ENCODE results near the gene DNAJB2. TPM values are rescaled to one million over a fixed set of nuclear protein-coding genes. Genes with fewer than 3 reads are reported as not detected.
"Not testable (repeated sequence)": the region's sequence is repeated elsewhere in the genome, so short reads cannot be mapped to it uniquely, and the experiment has no call there.

Gene DNAJB2
- polyA plus RNA-seq, 1 donor from 2014 or later: 7.8 TPM

DNA sequence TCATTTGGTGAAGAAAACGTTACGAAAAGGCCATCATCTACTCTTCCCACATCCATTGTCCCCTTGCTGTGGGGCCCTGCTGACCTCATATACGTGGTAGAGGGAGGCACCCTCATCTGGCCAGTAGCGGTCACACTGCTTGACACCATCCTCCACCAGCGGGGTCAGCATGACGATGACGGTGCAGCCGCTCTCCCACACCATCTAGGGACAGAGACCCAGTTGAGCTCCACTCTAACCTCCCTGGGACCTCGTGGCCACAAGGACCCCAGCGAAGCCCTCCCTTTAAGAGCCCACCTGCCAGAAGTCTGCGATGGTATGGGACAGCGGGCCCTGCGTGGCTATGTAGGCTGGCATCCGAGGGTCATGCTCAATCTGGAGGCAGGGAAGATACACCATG lies 17.0 kb downstream of the DNAJB2 start:
- peak overlapping the region in 1 of 4 donors; percentile 31 for H3K4me3 Mint-ChIP-seq
- H3K36me3 Mint-ChIP-seq: no peaks in the 10 kb centered on the region
- H3K27me3 Mint-ChIP-seq: peaks cover 6% of the 10 kb centered on the region
- H3K9me3 Mint-ChIP-seq: no peaks in the 10 kb centered on the region
- peaks cover 6 to 11% (median 7%) of the 10 kb centered on the region in 3 donors for H3K4me1 Mint-ChIP-seq
- H3K27ac Mint-ChIP-seq: no peak overlapping the region

DNA sequence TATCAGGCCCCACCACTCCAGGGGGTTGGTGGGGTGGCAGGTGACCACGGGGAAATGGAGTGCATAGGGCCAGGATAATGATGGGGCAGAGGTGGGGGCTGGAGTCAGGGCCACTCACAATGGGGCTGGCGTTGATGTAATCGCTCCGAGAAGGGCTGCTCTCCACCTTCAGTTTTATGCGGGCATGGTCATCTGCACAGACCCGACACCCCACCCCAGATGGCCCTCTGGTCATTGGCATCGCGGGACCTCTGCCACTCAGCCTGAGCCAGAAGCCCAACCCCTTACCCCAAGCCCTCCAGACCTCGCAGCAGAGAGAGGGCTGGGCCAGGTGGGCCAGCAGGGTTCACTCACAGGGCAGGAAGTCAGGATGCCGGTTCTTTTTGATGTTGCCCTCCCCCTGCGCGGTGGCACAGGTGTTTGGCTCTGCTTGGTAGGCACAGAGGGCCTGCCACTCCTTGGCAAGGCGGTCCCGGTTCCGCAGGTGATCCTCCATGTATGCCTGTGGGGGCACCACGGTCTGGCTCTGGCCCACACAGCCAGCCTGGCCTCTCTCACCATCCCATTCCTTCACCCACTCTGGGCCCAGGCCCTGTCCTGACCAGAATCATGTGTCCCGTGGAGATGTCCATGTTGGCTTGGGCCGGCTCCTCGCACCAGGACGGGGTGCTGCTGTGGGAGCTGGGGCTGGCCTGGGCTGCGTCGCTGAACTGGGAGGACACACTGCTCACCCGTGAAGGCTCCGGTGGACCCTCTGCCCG lies 17.6 kb downstream of the DNAJB2 start:
- Mint-ChIP-seq H3K4me1 (peaks cover 6 to 11% (median 7%) of the 10 kb centered on the region in 3 donors), H3K9me3 (no peaks in the 10 kb centered on the region), H3K36me3 (no peaks in the 10 kb centered on the region), H3K27ac (no peak overlapping the region), H3K4me3 (no peak overlapping the region), H3K27me3 (peaks cover 13% of the 10 kb centered on the region)

DNA sequence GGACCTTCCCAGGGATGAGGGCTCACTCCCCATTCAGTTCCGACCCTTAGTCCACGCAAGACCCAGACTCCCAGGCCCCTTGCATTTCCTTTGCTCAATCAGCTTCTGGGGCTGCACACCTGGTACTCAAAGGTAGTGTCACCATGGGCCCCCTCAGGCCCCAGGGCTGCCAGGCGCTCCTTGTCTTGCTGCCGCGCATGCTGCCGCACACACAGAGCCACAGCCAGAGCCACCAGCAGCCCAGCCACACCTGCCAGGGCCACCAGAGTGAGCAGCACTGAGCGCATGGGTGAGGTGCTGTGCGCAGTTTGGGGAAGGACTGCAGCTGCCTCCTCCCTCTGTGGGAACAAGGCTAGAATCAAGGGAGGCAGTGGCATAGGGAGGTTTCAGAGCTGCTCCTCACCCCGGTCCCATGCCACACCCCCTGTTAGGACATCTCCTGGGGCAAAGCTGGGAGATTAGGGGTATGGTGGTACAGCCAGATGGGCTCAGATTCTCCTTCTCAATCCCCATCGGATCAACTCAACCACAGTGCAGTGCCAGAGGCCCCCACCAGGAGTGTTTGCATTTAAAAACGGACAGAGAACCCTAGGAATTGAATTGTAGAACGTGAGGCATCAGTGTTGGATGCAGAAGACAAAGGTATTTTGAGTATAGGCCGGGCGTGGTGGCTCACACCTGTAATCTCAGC lies 18.7 kb downstream of the DNAJB2 start:
- Mint-ChIP-seq H3K4me3 (peak overlapping the region in 1 of 4 donors; percentile 37), H3K4me1 (peaks cover 6 to 11% (median 7%) of the 10 kb centered on the region in 3 donors), H3K9me3 (no peaks in the 10 kb centered on the region), H3K27ac (peak overlapping the region in 1 of 3 donors; percentile 77), H3K36me3 (no peaks in the 10 kb centered on the region), H3K27me3 (peaks cover 16% of the 10 kb centered on the region)

DNA sequence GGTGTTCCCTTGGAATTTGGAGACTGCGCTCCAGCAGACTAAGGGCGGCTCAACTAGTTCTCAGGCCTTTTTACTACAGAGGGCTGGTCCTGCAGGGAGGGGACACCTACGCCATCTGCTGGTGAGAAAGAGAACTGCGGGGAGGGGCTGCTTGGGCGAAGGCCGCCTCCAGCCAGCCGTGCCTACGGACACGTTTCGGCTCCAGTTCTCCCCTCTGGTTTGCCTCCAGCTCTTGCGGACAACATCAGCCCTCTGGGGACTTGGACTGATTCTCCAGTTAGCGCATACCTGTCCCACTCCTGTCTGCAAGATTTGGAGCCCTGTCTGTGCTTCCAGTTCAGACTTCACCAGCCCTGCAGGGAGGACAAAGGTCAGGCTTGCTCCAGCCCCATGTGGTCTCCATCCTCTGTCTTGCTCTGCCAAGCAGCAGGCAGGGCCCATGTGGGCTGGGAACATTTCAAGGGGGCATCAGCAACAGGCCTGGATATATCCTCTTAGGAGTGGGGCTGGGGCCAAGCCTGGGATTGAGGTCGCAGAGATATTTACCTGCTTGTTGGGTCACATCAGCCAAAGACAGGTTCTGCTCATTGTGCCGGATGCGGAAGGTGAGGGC lies 19.7 kb downstream of the DNAJB2 start:
- Mint-ChIP-seq H3K27me3 (peaks cover 16% of the 10 kb centered on the region), H3K27ac (peak overlapping the region in 1 of 3 donors; percentile 56), H3K36me3 (no peaks in the 10 kb centered on the region), H3K4me1 (peaks cover 6 to 11% (median 7%) of the 10 kb centered on the region in 3 donors), H3K4me3 (no peak overlapping the region), H3K9me3 (no peaks in the 10 kb centered on the region)

DNA sequence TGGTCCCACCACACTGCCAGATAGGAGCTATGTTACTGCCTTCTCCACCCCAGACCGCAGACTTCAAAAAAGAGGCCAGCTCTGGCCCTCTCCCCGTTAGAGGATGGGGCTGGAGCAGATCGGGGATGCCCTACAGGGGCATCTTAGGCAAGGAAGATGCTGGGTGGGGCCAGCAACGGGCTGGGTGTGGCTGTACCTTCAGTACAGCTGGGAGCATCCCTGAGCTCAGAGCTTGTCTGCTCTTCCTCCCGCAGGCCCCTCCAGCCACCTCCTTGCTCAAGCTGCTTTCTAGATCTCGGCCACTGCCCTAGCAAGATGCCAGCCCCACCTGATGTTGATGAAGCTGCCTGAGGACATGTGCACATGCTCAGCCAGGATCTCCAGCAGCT lies 20.2 kb downstream of the DNAJB2 start:
- H3K9me3 Mint-ChIP-seq: no peaks in the 10 kb centered on the region
- H3K4me1 Mint-ChIP-seq: peaks cover 1 to 11% (median 6%) of the 10 kb centered on the region in 3 donors
- no peaks in the 10 kb centered on the region for H3K36me3 Mint-ChIP-seq
- no peak overlapping the region for H3K4me3 Mint-ChIP-seq
- H3K27ac Mint-ChIP-seq: no peak overlapping the region
- H3K27me3 Mint-ChIP-seq: peaks cover 16% of the 10 kb centered on the region

DNA sequence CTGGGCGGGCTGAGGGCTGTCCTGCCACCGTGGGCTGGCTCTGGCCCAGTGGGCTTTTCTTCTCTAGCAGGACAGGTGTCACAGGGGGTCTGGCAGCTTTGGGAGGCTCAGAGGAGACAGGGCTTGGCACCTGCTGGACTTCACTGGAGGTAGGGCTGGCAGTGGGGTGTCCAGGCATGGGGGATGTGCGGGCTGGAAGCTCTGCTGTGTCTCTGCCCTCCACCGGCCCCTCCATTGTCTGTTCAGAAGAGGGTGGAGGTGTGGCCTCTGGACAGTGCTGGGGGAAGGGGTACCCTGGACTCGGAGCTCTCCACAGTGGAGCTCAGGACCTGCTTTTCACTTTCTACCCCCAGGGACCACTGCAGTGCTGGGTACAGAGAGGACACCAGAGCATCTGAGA lies 20.9 kb downstream of the DNAJB2 start:
- Mint-ChIP-seq H3K36me3 (no peaks in the 10 kb centered on the region), H3K27ac (no peak overlapping the region), H3K4me3 (no peak overlapping the region), H3K9me3 (no peaks in the 10 kb centered on the region), H3K27me3 (peaks cover 18% of the 10 kb centered on the region), H3K4me1 (peaks cover 1 to 10% (median 6%) of the 10 kb centered on the region in 3 donors)

DNA sequence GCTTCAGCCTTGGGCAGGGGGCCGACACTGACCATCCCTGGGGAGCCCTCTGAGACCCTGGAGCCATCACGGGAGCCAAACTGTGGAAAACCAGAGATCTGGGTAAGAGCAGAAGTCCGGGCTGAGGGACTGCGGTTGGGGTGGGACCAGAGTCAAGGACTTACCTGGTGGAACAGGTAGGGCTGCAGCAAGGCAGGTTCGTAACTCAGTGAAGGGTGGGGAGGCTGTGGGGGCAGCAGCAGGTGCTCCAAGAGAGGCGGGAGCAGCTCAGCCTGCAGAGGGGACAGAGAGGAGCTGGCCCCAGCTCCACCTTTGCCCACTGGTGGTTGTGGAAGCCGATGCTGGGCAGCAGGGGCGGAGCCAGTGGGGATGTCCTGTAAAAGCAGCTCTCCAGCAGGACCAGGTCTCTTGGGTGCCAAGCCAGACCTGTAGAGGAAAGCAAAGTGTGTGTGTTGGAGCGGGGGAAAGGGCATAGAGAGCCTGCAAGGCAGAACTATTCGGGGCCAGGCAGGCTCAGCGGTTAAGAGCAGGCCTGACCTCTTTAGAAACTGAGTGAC lies 23.3 kb downstream of the DNAJB2 start:
- Mint-ChIP-seq H3K9me3 (no peaks in the 10 kb centered on the region), H3K36me3 (no peaks in the 10 kb centered on the region), H3K27me3 (peaks cover 29% of the 10 kb centered on the region), H3K4me1 (peaks cover 1 to 4% (median 2%) of the 10 kb centered on the region in 3 donors), H3K27ac (no peak overlapping the region), H3K4me3 (no peak overlapping the region)

DNA sequence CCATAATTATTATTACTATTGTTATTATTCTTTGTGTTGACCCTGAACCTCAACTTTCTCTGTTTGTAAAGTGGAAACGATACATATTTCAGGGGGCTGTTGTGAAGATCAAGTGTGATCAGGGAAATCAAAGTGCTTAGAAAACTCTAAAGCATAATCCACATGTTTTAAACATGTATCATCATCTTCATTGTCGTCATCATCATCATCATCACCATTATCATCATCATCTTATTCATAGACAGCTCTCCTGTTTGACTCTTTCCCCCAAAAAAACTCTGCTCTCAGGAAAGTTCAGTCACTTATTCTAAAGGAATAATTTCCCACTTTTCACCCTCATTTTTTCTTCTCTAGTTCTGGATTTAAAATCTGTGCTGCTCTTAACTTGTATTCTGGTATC lies 25.1 kb downstream of the DNAJB2 start:
- no peaks in the 10 kb centered on the region for H3K9me3 Mint-ChIP-seq
- H3K36me3 Mint-ChIP-seq: no peaks in the 10 kb centered on the region
- H3K27me3 Mint-ChIP-seq: peaks cover 39% of the 10 kb centered on the region
- no peak overlapping the region for H3K4me3 Mint-ChIP-seq
- H3K4me1 Mint-ChIP-seq: no peaks in the 10 kb centered on the region
- H3K27ac Mint-ChIP-seq: no peak overlapping the region

DNA sequence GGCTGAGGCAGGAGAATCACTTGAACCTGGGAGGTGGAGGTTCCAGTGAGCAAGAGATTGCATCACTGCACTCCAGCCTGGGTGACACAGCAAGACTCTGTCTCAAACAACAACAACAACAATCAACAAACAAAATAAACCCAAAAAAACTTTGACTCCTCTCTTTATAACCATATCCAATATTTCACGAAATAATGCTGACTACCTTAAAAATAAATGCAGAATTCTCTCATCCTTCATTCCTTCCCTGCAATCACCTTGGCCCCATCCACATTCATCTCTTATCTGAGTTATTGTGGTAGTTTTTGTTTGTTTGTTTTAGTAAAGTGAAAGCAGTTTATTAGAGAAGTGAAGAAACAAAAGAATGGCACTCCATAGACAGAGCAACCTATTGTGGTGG lies 26.9 kb downstream of the DNAJB2 start:
- peaks cover 0 to 2% (median 1%) of the 10 kb centered on the region in 3 donors for H3K9me3 Mint-ChIP-seq
- peaks cover 0 to 2% (median 0%) of the 10 kb centered on the region in 3 donors for H3K4me1 Mint-ChIP-seq
- no peaks in the 10 kb centered on the region for H3K36me3 Mint-ChIP-seq
- peaks cover 48% of the 10 kb centered on the region for H3K27me3 Mint-ChIP-seq
- H3K4me3 Mint-ChIP-seq: no peak overlapping the region
- no peak overlapping the region for H3K27ac Mint-ChIP-seq

DNA sequence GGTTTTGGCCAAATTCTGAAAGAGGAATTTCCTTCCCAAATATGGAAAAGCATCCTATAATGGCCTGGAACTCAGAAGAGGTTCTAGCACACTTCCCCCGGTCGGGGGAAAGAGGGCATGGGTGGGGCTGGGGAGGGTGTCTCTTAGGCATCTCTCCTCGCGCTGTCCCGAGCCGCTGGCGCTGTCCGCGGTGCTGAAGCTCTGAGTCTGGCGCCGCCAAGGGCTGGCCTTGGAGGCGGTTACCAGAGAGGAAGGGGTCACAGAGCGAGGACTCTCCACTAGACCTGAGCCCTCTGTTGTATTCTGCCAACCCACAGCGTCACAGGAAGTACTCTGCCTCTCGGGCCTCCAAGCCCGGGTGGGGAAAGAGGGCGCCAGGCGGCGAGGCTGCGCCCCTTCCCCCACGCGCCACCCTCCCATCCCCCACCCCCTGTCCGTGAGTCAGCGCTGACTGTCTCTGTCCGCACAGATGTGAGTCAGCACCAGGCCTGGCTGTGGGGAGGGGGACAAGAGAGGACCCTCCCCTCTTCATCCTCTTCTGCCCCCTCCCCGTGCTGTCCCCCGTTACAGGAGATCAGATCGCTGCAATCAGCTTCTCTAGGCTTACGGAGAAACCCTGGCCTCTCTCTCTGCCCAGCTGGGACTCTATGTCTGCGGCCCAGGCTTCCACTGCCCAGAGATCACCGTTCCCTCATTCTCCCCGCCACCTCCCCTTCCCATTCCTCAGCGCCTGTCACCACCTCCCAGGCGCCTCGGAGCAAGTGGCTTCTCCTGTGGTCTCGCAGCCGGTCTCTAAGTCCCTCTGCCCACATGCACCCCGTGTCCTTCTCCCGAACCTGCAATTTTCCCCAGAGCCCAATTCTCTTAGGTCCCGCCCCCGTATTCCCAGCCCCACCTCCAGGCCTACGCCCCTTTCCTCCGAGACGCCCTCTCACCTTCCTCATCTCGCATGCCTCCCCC lies 29.3 kb downstream of the DNAJB2 start:
- H3K9me3 Mint-ChIP-seq: peaks cover 0 to 3% (median 1%) of the 10 kb centered on the region in 3 donors
- no peaks in the 10 kb centered on the region for H3K36me3 Mint-ChIP-seq
- peak overlapping the region in 1 of 3 donors; percentile 84 for H3K27ac Mint-ChIP-seq
- no peak overlapping the region for H3K4me3 Mint-ChIP-seq
- H3K27me3 Mint-ChIP-seq: peaks cover 41% of the 10 kb centered on the region
- peaks cover 0 to 2% (median 0%) of the 10 kb centered on the region in 3 donors for H3K4me1 Mint-ChIP-seq

DNA sequence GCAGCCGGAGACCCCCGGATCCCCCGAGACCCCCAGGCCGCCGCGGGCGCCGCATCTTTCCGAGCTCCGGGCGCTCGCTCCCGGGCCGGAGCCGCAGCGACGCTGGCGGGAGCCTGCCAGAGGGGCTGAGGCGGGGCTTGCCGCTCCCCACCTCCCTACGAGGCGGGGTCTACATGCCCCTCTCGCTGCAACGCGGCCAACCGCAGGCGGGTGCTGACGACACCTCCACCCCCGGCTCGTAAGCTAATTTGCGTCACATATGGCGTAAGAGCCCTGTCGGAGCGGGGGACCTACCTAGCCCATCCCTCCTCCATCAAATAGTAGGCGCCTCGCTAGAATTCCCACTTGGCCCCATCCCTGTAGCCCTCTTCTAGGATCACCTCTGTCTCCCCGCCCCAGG lies 30.1 kb downstream of the DNAJB2 start, which contains the start of gene PTPRN:
TSS of gene PTPRN (minus strand) at position 124 of the 400 bp plus-strand sequence. CDS start at position 55, 69 bp downstream.
- peak within 1 kb of the TSS in 1 of 3 donors; percentile 84 for H3K27ac Mint-ChIP-seq
- H3K9me3 Mint-ChIP-seq: peaks cover 0 to 6% (median 1%) of the 10 kb centered on the region in 3 donors
- H3K36me3 Mint-ChIP-seq: no peaks in the 10 kb centered on the region

DNA sequence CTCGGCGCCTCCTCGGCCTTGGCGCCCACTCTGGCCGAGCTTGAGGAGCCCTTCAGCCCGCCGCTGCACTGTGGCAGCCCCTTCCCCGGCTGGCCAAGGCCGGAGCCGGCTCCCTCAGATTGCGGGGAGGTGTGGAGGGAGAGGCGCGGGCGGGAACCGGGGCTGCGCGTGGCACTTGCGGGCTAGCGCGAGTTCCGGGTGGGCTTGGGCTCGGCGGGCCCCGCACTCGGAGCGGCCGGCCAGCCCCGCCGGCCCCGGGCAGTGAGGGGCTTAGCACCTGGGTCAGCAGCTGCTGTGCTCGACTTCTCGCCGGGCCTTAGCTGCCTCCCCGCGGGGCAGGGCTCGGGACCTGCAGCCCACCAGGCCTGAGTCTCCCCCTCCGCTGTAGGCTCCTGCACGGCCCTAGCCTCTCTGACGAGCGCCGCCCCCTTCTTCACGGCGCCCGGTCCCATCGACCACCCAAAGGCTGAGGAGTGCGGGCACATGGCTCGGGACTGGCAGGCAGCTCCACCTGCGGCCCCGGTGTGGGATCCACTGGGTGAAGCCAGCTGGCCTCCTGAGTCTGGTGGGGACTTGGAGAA lies 33.6 kb downstream of the DNAJB2 start:
- H3K4me1 Mint-ChIP-seq, H3K4me3 Mint-ChIP-seq, H3K9me3 Mint-ChIP-seq, H3K27ac Mint-ChIP-seq, H3K36me3 Mint-ChIP-seq: not testable (repeated sequence)
- peaks cover 27% of the 10 kb centered on the region for H3K27me3 Mint-ChIP-seq

More for the DNA sequence above, 30.1 kb downstream of the DNAJB2 start, which contains the start of gene PTPRN:
- H3K4me1 Mint-ChIP-seq: peaks cover 0 to 2% (median 0%) of the 10 kb centered on the region in 3 donors
- no peak within 1 kb of the TSS for H3K4me3 Mint-ChIP-seq
- H3K27me3 Mint-ChIP-seq: peaks cover 43% of the 10 kb centered on the region

DNA sequence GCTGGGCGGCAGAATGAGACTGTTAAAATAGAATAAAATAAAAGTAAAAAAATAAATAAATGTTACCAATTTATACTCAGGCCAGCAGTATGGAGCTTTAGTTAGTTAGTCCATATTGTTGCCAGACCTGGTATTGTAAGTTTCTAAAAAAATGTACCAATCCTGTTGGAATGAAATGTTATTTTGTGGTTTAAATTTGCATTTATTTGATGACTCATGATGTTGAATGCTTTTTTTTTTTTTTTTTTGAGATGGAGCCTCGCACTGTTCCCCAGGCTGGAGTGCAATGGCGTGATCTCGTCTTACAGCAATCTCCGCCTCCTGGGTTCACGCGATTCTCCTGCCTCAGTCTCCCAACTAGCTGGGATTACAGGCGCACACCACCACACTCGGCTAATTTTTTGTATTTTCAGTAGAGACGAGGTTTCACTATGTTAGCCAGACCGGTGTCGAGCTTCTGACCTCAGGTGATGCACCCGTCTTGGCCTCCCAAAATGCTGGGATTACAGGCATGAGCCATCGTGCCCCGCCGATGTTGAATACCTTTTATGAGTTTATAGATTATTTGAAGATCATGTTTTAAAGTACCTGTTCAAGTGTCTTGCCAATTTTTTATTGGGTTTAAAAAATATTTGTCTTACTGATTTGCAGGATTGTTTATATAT lies 35.8 kb downstream of the DNAJB2 start:
- Mint-ChIP-seq H3K27me3 (peaks cover 16% of the 10 kb centered on the region), H3K36me3 (no peaks in the 10 kb centered on the region), H3K9me3 (peaks cover 0 to 6% (median 1%) of the 10 kb centered on the region in 3 donors), H3K4me1 (peaks cover 0 to 2% (median 0%) of the 10 kb centered on the region in 3 donors), H3K27ac (peak overlapping the region in 1 of 3 donors; percentile 63), H3K4me3 (no peak overlapping the region)
